GM18870 (cell line): ENCODE measurements around the gene SHISA9.

Source experiments
- ATAC-seq: cut with Tn5 transposase; IDR thresholded peaks from one replicate; pipeline ENCODE4 v1.9.1; 2021; ENCODE audit warnings: moderate library complexity; ENCODE audit not compliant: unreplicated experiment

Gene SHISA9

GRCh38 chr16:13242201-13242600 lies 340.8 kb downstream of the SHISA9 start:
- no peak for ATAC-seq

GRCh38 chr16:13244770-13245169 lies 343.4 kb downstream of the SHISA9 start:
- ATAC-seq, result no peak

- ATAC-seq, result no peak
Observed at GRCh38 chr16:13245713-13246377, 344.4 kb downstream of the SHISA9 start.

GRCh38 chr16:13254998-13255614 lies 353.7 kb downstream of the SHISA9 start:
- ATAC-seq, result no peak

DNA sequence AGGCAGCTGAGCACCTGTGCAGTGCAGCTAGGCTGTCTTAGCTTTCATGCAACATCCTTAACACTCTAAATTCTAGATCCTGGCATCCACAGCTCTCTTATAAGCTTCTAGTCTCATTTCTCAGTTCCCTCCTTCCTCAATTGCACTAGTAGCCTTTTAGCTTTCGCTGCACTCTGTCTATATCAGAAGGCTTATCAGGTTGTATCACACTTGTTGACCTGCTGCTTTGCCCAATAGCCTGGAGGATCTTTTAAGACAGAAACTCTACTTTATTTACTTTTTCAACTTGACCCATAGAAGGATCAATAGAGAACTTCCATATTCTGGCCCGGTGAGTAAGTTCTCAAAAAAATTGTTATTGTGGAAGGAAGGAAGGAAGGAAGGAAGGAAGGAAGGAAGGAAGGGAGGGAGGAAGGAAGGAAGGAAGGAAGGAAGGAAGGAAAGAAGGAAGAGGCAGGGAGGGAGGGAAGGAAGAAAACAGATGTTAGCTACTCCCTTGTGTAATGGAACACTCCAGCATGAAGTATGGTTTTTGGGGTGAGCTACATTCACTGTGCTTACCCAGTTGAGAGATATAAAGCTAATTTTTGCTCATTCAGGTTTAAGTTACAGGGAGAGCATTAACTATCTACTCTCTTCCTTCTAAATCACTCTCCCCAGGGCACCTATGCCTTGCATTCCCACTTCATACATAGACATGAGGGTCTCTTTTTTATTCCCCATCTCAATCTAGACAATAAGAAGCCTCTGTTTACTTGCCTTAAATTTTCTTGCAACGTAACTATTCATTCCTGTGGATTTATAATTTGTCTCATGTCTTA lies 361.1 kb downstream of the SHISA9 start:
- no peak for ATAC-seq

GRCh38 chr16:13264749-13265552 lies 363.6 kb downstream of the SHISA9 start:
- ATAC-seq, result no peak

DNA sequence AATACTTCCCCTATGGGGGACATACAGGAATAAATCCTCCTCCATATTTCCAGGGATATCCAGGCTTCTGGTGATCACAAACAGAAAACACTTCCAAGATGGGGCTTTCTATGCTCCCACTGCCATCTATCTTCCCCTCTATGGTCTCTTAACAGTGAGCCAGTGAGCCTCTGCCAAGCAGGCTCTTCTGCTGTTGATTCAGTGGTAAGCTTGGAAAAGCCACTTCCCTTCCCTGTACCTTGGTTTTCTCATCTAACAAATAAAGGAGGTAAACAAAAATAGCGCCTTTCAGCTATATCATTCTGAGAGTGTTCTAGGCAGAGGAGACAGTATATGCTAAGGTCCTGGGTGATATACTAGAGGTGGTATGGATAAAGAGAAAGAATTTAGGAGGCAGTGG lies 368.0 kb downstream of the SHISA9 start:
- no peak for ATAC-seq

DNA sequence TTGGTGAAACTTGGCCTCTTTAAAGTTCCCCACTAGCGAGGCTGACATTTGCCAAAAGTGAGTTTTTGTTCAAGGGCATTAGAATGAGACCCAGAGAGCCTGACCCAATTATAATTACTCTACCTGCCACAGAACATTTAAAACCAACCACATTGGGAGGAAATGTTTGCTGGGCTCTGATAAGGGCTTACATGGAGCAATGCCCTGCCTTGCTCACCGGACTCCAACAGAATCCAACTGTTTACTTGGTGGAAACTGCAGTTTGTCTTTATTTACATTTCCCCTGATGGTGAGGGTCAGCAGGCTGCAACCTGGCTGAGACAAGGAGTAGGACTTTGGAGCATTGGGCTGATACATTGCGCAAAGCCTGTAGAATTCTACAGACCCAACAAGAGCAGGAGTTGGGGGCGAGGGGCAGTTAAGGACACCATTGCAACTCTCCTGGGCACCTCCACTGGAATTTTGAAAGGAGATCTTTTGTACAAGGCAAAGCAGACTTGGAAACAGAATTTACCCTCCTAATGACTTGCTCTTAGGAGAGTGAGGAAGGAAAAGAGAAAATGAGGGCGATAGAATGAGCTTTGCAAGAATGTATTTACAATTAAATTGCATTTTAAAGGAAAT lies 368.6 kb downstream of the SHISA9 start:
- ATAC-seq, result no peak

DNA sequence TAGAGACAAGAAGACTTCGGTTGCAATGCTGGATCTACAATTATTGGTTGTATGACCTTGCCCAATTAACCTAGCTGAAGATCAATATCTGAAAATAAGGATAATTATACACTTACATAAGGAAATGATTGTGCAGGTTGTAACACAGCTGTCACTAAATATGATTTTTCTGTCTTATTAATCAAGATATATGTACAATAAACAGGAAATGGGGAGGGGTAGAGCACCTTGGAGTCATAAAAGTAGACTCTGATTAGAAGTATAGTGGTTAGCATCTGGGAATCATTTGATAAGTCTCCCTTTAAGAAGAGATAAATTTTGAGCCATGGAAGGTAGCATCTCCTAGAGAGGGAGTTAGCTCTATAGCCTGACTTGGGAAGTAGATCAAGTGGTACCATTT lies 369.2 kb downstream of the SHISA9 start:
- ATAC-seq, result no peak

- ATAC-seq, result no peak
Observed at GRCh38 chr16:13289515-13289914, 388.1 kb downstream of the SHISA9 start.
